Esophagus muscularis mucosa (tissue), 4 donors: ENCODE results near the gene PLA2G4B. TPM values are rescaled to one million over a fixed set of nuclear protein-coding genes. Genes with fewer than 3 reads are reported as not detected.

Source experiments
- DNase-seq: peaks from one replicate; pipeline ENCODE4 v3.0.0-alpha.2; 2017; ENCODE audit errors: extremely low spot score
- H3K27ac ChIP-seq, 4 donors: fragments of 200-600 bp; sonication (generic); replicated peaks in 1 of 4; 1 replicate in 3 of 4; 2 replicates in 1 of 4; pipeline ENCODE4 v1.5.1; 2016 to 2019; ENCODE audit warnings: mild to moderate bottlenecking in 1 of 4
- H3K27me3 ChIP-seq, 4 donors: fragments of 200-600 bp; sonication (generic); one replicate each; pipeline versions ENCODE4 v1.5.1 to v1.6.0; 2016 to 2019
- H3K36me3 ChIP-seq, 4 donors: fragments of 200-600 bp; sonication (generic); one replicate each; pipeline ENCODE4 v1.5.1; 2016 to 2019
- H3K4me1 ChIP-seq, 4 donors: fragments of 200-600 bp; sonication (generic); one replicate each; pipeline ENCODE4 v1.5.1; 2016 to 2019
- H3K4me3 ChIP-seq, 4 donors: fragments of 200-600 bp; sonication (generic); 1 replicate in 2 of 4; 2 replicates in 2 of 4; pipeline ENCODE4 v1.5.1; 2016 to 2019; ENCODE audit warnings: mild to moderate bottlenecking in 4 of 4, moderate library complexity in 1 of 4
- H3K9me3 ChIP-seq, 4 donors: fragments of 200-600 bp; sonication (generic); 1 replicate in 3 of 4; 2 replicates in 1 of 4; pipeline ENCODE4 v1.5.1; 2016 to 2019
- CTCF ChIP-seq, 3 experiments: fragments of 200-600 bp in 2 of 3; fragments of 450-650 bp in 1 of 3; sonication (generic) in 2 of 3; IDR thresholded peaks; one replicate each; pipeline ENCODE4 v1.5.1; 2017 to 2019; ENCODE audit warnings: antibody characterized with exemption in 3 of 3, mild to moderate bottlenecking in 2 of 3, moderate library complexity in 1 of 3
- EP300 ChIP-seq: sonication (generic); formaldehyde crosslinking; IDR thresholded peaks from one replicate; pipeline ENCODE4 v1.6.1; 2017; ENCODE audit warnings: antibody characterized with exemption
- POLR2A ChIP-seq: fragments of 450-650 bp; IDR thresholded peaks from one replicate; pipeline ENCODE4 v1.6.1; 2017; ENCODE audit warnings: antibody characterized with exemption, moderate library complexity, mild to moderate bottlenecking, low read depth
- POLR2AphosphoS5 ChIP-seq, 2 donors: sonication (generic); formaldehyde crosslinking; IDR thresholded peaks; one replicate each; pipeline ENCODE4 v1.6.1; 2017; ENCODE audit warnings: antibody characterized with exemption in 2 of 2
- WGBS: methylation state at CpG from one replicate; pipeline ENCODE4 v1.1.5; 2018; 5-methylcytosine and 5-hydroxymethylcytosine counted together
- intact Hi-C: fragments of 100-400 bp; cut with DNase I; formaldehyde crosslinking; loops from one replicate; pipeline ENCODE4 v1.15.1; 2023
- total RNA-seq, 4 donors: library from RNA; depleted of rRNA; stranded (reverse); fragments of >200 nt; gene quantifications; one replicate each; pipeline versions ENCODE4 v1.1.0 to v1.2.1, GENCODE V29; 2016

PLA2G4B gene
- total RNA-seq, 4 donors from 2014 or later = 0.91 to 6.6 (median 2.5) TPM

GRCh38 chr15:41884458-41884857 is 45.8 kb downstream of the PLA2G4B start:
- no peak for TF ChIP-seq POLR2A
- no peak for TF ChIP-seq CTCF (IDR thresholded peaks at IDR 0.05)
- TF ChIP-seq EP300 = no peak

GRCh38 chr15:41885321-41885720 is 46.7 kb downstream of the PLA2G4B start:
- Histone ChIP-seq H3K36me3 (peaks cover 0 to 2% (median 0%) of the 10 kb centered on the region in 4 donors), H3K27ac (no peak overlapping the region), H3K27me3 (peaks cover 0 to 13% (median 0%) of the 10 kb centered on the region in 4 donors), H3K9me3 (no peaks in the 10 kb centered on the region), H3K4me3 (no peak overlapping the region), H3K4me1 (peaks cover 14 to 20% (median 16%) of the 10 kb centered on the region in 4 donors)
- no peak for DNase-seq
- TF ChIP-seq CTCF (IDR thresholded peaks at IDR 0.05) (no peak), EP300 (no peak), POLR2AphosphoS5 (IDR thresholded peaks at IDR 0.05) (no peak), POLR2A (no peak)
- intact Hi-C loops = no loop called here

More at GRCh38 chr15:41884458-41884857, 45.8 kb downstream of the PLA2G4B start:
- no peak for DNase-seq
- Histone ChIP-seq H3K27me3 (peaks cover 0 to 16% (median 0%) of the 10 kb centered on the region in 4 donors), H3K4me1 (peaks cover 14 to 20% (median 16%) of the 10 kb centered on the region in 4 donors), H3K4me3 (no peak overlapping the region), H3K9me3 (no peaks in the 10 kb centered on the region), H3K36me3 (peaks cover 0 to 5% (median 0%) of the 10 kb centered on the region in 4 donors), H3K27ac (no peak overlapping the region)
- intact Hi-C loops = no loop called here
- WGBS = 87% methylated on average over 7 of the region's 7 CpGs

GRCh38 chr15:41885841-41886240 is 47.2 kb downstream of the PLA2G4B start:
- intact Hi-C loops = no loop called here
- Histone ChIP-seq H3K36me3 (peaks cover 0 to 2% (median 0%) of the 10 kb centered on the region in 4 donors), H3K4me3 (no peak overlapping the region), H3K9me3 (no peaks in the 10 kb centered on the region), H3K4me1 (peaks cover 14 to 20% (median 16%) of the 10 kb centered on the region in 4 donors), H3K27me3 (peaks cover 0 to 12% (median 0%) of the 10 kb centered on the region in 4 donors), H3K27ac (no peak overlapping the region)
- TF ChIP-seq POLR2AphosphoS5 (IDR thresholded peaks at IDR 0.05) = no peak
- no peak for TF ChIP-seq POLR2A
- no peak for TF ChIP-seq CTCF (IDR thresholded peaks at IDR 0.05)
- TF ChIP-seq EP300 = no peak
- no CpG with 5 or more reads among the region's 14 CpGs for WGBS
- DNase-seq = no peak

- peaks cover 0 to 5% (median 0%) of the 10 kb centered on the region in 4 donors for H3K27me3 ChIP-seq
- H3K4me1 ChIP-seq = peaks cover 10 to 15% (median 13%) of the 10 kb centered on the region in 4 donors
- no peak for DNase-seq
- TF ChIP-seq CTCF (IDR thresholded peaks at IDR 0.05) = no peak
- TF ChIP-seq POLR2A = no peak
- 89% methylated on average over 6 of the region's 7 CpGs for WGBS
- intact Hi-C loops = no loop called here
- peaks cover 0 to 2% (median 0%) of the 10 kb centered on the region in 4 donors for H3K36me3 ChIP-seq
- H3K27ac ChIP-seq = no peak overlapping the region
- no peaks in the 10 kb centered on the region for H3K9me3 ChIP-seq
- no peak overlapping the region for H3K4me3 ChIP-seq
These were observed 48.1 kb downstream of the PLA2G4B start for GRCh38 chr15:41886741-41887140.

- 88% methylated on average over 7 of the region's 10 CpGs for WGBS
- Histone ChIP-seq H3K36me3 (peaks cover 0 to 2% (median 0%) of the 10 kb centered on the region in 4 donors), H3K9me3 (no peaks in the 10 kb centered on the region), H3K27me3 (peaks cover 0 to 1% (median 0%) of the 10 kb centered on the region in 4 donors), H3K27ac (no peak overlapping the region), H3K4me3 (no peak overlapping the region), H3K4me1 (peaks cover 6 to 13% (median 12%) of the 10 kb centered on the region in 4 donors)
- intact Hi-C loops = no loop called here
- no peak for TF ChIP-seq CTCF (IDR thresholded peaks at IDR 0.05)
- no peak for TF ChIP-seq EP300
- DNase-seq = no peak
These were observed 48.5 kb downstream of the PLA2G4B start for GRCh38 chr15:41887161-41887560.
